OCI-LY7 (cell line): ENCODE data around the gene CCL22. TPM values are rescaled to one million over a fixed set of nuclear protein-coding genes. Genes with fewer than 3 reads are reported as not detected.
A peak's percentile ranks its signal among the peaks of the same experiment; 100 is the strongest.

ENCODE experiments used
- BruUV-seq: library from RNA; stranded (reverse); fragments of 400-500 nt; replicated peaks from 2 replicates; lab custom pipeline; 2021; lab: Mats Ljungman, UMichigan
- CTCF ChIA-PET: fragments of 300-600 bp; sonication (Branson Sonifier 250); formaldehyde crosslinking; loops from one replicate; lab custom pipeline; 2022; ENCODE audit warnings: antibody characterized with exemption; ENCODE audit not compliant: unreplicated experiment; lab: Charles Lee
- POLR2A ChIA-PET: fragments of 300-600 bp; sonication (Branson Sonifier 250); formaldehyde crosslinking; loops from one replicate; lab custom pipeline; 2022; ENCODE audit warnings: antibody characterized with exemption; lab: Charles Lee
- DNase-seq: peaks from one replicate; pipeline ENCODE4 v3.0.0-alpha.2; 2015; ENCODE audit warnings: low spot score
- H2AFZ ChIP-seq: fragments of 200-600 bp; sonication (generic), shearing (Covaris generic); 2 replicates; pipeline ENCODE4 v1.6.1; 2014; ENCODE audit warnings: mild to moderate bottlenecking, antibody characterized with exemption, low read length, moderate library complexity
- H3K27ac ChIP-seq: fragments of 200-600 bp; sonication (generic); 2 replicates; pipeline ENCODE4 v1.5.1; 2014; ENCODE audit warnings: mixed run types, low read depth, mild to moderate bottlenecking, moderate library complexity, low read length, inconsistent platforms; ENCODE audit not compliant: poor library complexity, severe bottlenecking
- H3K36me3 ChIP-seq: fragments of 200-600 bp; sonication (generic); 2 replicates; pipeline ENCODE4 v1.6.1; 2014; ENCODE audit warnings: mild to moderate bottlenecking, antibody characterized with exemption, low read length, moderate library complexity, mixed read lengths; ENCODE audit not compliant: insufficient read depth
- H3K4me1 ChIP-seq: fragments of 200-600 bp; sonication (generic); 2 replicates; pipeline ENCODE4 v1.5.1; 2014; ENCODE audit warnings: mild to moderate bottlenecking, low read length; ENCODE audit not compliant: insufficient read depth, poor library complexity, severe bottlenecking
- H3K4me2 ChIP-seq: fragments of 200-600 bp; sonication (generic); 2 replicates; pipeline ENCODE4 v1.6.1; 2014; ENCODE audit warnings: mild to moderate bottlenecking, low read length
- H3K4me3 ChIP-seq: fragments of 200-600 bp; sonication (generic); 2 replicates; pipeline ENCODE4 v1.5.1; 2014; ENCODE audit warnings: mild to moderate bottlenecking, low read depth, low read length; ENCODE audit not compliant: poor library complexity, severe bottlenecking
- H3K79me2 ChIP-seq: fragments of 200-600 bp; sonication (generic); 2 replicates; pipeline ENCODE4 v1.6.1; 2016; ENCODE audit warnings: low read depth, mild to moderate bottlenecking, low read length, moderate library complexity, mixed read lengths; ENCODE audit not compliant: insufficient read depth
- H3K9me2 ChIP-seq: fragments of 200-600 bp; sonication (generic); 2 replicates; pipeline ENCODE4 v1.6.1; 2016; ENCODE audit warnings: mild to moderate bottlenecking, low read length, mixed read lengths; ENCODE audit not compliant: insufficient read depth
- H3K9me3 ChIP-seq: fragments of 200-600 bp; sonication (generic); 2 replicates; pipeline ENCODE4 v1.6.1; 2014; ENCODE audit warnings: mild to moderate bottlenecking, mixed run types, low read length, mixed read lengths
- H4K20me1 ChIP-seq: fragments of 200-600 bp; sonication (generic); 2 replicates; pipeline ENCODE4 v1.6.1; 2014; ENCODE audit warnings: mild to moderate bottlenecking, antibody characterized with exemption, low read length, moderate library complexity, mixed read lengths; ENCODE audit not compliant: insufficient read depth
- CTCF ChIP-seq: fragments of 200-600 bp; sonication (generic); conservative IDR thresholded peaks from 2 replicates; pipeline ENCODE4 v1.5.1; 2014; ENCODE audit warnings: mild to moderate bottlenecking, antibody characterized with exemption, low read length, moderate library complexity, mixed read lengths
- EZH2phosphoT487 ChIP-seq: fragments of 200-600 bp; sonication (generic); IDR thresholded peaks from 2 replicates; pipeline ENCODE4 v1.6.1; 2018; ENCODE audit warnings: low read depth, borderline replicate concordance, mild to moderate bottlenecking, mixed run types, antibody characterized with exemption, low read length, moderate library complexity, mixed read lengths
- intact Hi-C: fragments of 100-400 bp; cut with micrococcal nuclease; formaldehyde crosslinking; loops from one replicate; pipeline ENCODE4 v1.10.0; 2022; ENCODE audit not compliant: unreplicated experiment
- total RNA-seq, 2 experiments: library from RNA; depleted of rRNA in 1 of 2; stranded (reverse); fragments of >200 nt in 1 of 2; shearing (Covaris generic) in 1 of 2; gene quantifications; 2 replicates each; pipeline ENCODE4 v1.2.3, GENCODE V29; 2014 to 2022

Gene CCL22
- total RNA-seq, 2 experiments from 2014 or later, result not detected

- CTCF ChIA-PET, result no interaction called here
- Histone ChIP-seq H4K20me1 (no peaks in the 10 kb centered on the region), H2AFZ (no peak overlapping the region), H3K36me3 (no peaks in the 10 kb centered on the region), H3K79me2 (no peaks in the 10 kb centered on the region), H3K27ac (no peak overlapping the region), H3K4me2 (no peak overlapping the region), H3K9me3 (no peaks in the 10 kb centered on the region), H3K9me2 (no peaks in the 10 kb centered on the region), H3K4me1 (peaks cover 8% of the 10 kb centered on the region), H3K4me3 (no peak overlapping the region)
- TF ChIP-seq EZH2phosphoT487, result no peak
- TF ChIP-seq CTCF, result no peak
- intact Hi-C loops, result no loop called here
- BruUV-seq, result no TSS peak
- POLR2A ChIA-PET, result interaction anchor here (0.6 kb wide), 1 partner anchor 32 kb away, joined by 4 read pairs; no protein-coding TSS in a partner anchor
- peak; percentile 24 for DNase-seq
These were observed 25.9 kb downstream of the CCL22 start for GRCh38 chr16:57384248-57385070.

DNA sequence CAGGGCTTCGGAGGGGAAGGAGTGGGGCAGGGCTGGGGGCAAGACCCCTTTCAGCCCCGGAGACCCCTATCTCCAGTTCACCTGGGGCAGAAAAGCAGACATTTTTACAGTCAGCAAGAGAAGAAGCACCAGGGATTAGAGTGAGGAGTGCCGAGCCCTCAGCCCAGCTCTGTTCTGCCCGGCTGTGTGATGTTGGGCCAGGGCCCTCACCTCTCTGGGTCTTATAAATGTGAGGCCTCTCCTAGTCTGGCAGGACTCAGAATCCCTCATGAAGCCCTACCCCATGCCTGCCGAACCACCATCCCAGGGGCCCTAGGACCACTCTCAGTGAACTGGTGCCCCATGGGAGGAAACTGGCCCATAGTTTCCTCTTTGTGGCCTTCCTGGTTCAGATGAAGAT lies 26.5 kb downstream of the CCL22 start:
- BruUV-seq, result no TSS peak
- POLR2A ChIA-PET, result interaction anchor here (0.5 to 0.6 kb wide), 3 partner anchors 31 to 1796 kb away, joined by 3 to 8 read pairs (median 4); no protein-coding TSS in a partner anchor
- no peak overlapping the region for H3K27ac ChIP-seq
- H3K9me2 ChIP-seq, result no peaks in the 10 kb centered on the region
- H4K20me1 ChIP-seq, result no peaks in the 10 kb centered on the region
- intact Hi-C loops, result no loop called here
- TF ChIP-seq EZH2phosphoT487, result no peak
- no peak for TF ChIP-seq CTCF
- H3K4me2 ChIP-seq, result no peak overlapping the region
- no peak overlapping the region for H2AFZ ChIP-seq
- no peaks in the 10 kb centered on the region for H3K9me3 ChIP-seq
- no peaks in the 10 kb centered on the region for H3K79me2 ChIP-seq
- H3K4me3 ChIP-seq, result no peak overlapping the region
- CTCF ChIA-PET, result no interaction called here
- peaks cover 8% of the 10 kb centered on the region for H3K4me1 ChIP-seq
- H3K36me3 ChIP-seq, result no peaks in the 10 kb centered on the region
- DNase-seq, result no peak

DNA sequence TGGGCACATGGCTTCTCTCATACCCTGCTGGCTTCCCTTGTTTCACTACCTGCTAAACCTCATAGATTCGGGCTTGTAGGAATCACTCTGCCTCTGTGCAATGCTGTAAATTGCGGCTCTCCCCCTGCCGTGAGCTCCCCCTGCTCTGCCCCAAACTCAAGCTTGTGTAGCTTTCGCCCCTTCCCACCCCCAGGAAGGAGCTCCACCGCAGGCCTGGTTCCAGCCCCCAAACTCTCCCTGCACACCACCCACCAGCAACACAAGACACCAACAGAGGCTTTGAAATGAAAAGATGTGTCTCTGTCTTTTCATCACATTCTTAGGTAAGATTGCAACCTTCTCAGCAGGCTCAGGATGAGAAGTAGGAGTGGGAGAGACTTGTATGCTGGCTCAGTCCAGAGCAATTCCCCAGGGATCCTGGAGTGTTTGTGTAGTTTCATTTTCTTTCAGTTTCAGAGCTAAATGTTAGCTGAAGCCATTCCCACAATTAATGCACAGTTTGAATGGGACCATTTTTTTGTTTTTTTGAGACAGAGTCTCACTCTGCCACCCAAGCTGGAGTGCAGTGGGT lies 27.9 kb downstream of the CCL22 start:
- Histone ChIP-seq H3K4me3 (no peak overlapping the region), H3K79me2 (no peaks in the 10 kb centered on the region), H3K4me1 (peaks cover 8% of the 10 kb centered on the region), H4K20me1 (no peaks in the 10 kb centered on the region), H3K36me3 (no peaks in the 10 kb centered on the region), H3K9me2 (no peaks in the 10 kb centered on the region), H2AFZ (no peak overlapping the region), H3K27ac (no peak overlapping the region), H3K9me3 (no peaks in the 10 kb centered on the region), H3K4me2 (no peak overlapping the region)
- DNase-seq, result no peak
- POLR2A ChIA-PET, result no interaction called here
- intact Hi-C loops, result no loop called here
- BruUV-seq, result no TSS peak
- TF ChIP-seq EZH2phosphoT487, result no peak
- TF ChIP-seq CTCF, result no peak
- CTCF ChIA-PET, result no interaction called here
